ENCODE results near the gene ADRB1.

Gene ADRB1

DNA sequence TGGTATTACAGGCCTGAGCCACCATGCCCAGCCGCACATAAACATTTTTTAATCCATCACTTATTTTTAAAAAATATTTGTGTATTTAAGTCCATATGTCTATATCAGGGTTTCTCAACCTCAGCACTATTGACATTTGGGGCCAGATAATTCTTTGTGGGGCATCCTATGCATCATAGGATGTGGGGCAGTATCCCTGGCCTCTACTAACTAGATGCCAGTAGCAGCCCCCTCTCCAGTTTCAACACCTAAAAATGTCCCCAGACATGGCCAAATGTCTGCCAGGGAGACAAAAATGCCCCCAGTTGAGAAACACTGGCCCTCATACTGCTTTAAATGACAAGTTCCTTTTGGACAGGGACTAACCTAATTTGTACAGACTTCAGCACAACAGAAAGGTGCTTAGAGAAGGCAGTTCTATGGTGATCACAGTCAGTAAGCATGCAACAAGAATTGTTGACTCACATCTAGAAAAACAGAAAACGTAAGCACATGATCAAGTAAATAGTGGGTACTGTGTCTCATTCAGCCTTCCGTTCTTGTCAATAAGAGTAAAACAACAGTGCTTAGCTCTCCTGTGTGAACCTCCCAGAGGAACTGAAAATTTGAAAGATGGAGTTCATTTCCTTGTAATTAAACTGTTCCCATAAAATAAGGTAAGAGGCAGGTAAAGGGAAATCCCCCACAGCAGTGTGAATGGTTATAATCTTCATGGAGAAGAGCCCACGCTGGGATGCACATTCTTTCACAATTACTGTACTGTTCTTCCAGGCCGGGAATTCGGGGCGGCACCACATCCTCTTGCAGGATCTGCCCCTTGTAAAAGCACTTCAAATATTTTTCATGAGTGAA, 17.3 kb upstream of the ADRB1 start:
- FAIRE-seq (no peak), DNase-seq (ENCODE audit: insufficient read length, low spot score) (no peak)
- TF ChIP-seq, protein P1, sequence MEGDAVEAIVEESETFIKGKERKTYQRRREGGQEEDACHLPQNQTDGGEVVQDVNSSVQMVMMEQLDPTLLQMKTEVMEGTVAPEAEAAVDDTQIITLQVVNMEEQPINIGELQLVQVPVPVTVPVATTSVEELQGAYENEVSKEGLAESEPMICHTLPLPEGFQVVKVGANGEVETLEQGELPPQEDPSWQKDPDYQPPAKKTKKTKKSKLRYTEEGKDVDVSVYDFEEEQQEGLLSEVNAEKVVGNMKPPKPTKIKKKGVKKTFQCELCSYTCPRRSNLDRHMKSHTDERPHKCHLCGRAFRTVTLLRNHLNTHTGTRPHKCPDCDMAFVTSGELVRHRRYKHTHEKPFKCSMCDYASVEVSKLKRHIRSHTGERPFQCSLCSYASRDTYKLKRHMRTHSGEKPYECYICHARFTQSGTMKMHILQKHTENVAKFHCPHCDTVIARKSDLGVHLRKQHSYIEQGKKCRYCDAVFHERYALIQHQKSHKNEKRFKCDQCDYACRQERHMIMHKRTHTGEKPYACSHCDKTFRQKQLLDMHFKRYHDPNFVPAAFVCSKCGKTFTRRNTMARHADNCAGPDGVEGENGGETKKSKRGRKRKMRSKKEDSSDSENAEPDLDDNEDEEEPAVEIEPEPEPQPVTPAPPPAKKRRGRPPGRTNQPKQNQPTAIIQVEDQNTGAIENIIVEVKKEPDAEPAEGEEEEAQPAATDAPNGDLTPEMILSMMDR (IDR thresholded peaks at IDR 0.05; ENCODE audit: insufficient read depth, missing control alignments) = no peak

DNA sequence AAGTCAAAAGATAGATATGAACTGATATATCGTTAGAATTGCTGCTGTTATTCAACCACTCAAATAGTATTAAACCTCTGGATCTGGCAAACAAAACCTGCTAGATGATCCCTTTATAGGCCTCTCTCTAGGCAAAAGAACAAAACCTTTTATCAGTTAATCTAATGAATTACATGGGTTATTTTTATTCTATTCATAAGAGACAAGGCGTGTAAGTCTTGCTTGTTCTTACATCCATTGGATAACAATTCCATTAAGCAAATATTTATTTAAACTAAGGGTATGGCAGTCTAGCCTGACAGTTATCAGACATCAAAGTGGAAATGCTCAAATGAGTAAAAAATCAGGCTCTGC, 16.6 kb upstream of the ADRB1 start:
- no peak for DNase-seq (ENCODE audit: insufficient read length, low spot score)
- TF ChIP-seq, protein P1 (IDR thresholded peaks at IDR 0.05; ENCODE audit: insufficient read depth, missing control alignments) = no peak
- FAIRE-seq = no peak

DNA sequence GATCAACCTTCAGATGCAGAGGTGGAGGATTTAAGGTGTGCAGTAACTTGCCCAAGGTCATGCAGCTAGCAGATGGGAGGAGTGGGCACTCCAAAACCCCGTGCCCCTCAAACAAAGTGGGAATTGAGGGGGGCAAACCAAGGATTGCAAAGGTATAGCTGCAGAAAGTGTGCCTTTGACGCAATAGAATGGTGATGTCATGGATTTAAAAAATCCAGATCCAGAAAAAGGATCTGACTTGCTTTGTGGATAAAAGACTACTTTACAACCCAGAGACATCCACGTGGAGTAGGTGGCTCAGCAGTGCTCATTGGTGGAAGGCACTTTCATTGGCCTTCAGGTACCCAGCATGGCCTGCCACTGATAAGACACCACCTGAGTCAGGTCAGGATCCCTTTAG, 15.7 kb upstream of the ADRB1 start:
- FAIRE-seq (no peak), DNase-seq (ENCODE audit: insufficient read length, low spot score) (no peak)
- TF ChIP-seq, protein P1 (IDR thresholded peaks at IDR 0.05; ENCODE audit: insufficient read depth, missing control alignments) = no peak

DNA sequence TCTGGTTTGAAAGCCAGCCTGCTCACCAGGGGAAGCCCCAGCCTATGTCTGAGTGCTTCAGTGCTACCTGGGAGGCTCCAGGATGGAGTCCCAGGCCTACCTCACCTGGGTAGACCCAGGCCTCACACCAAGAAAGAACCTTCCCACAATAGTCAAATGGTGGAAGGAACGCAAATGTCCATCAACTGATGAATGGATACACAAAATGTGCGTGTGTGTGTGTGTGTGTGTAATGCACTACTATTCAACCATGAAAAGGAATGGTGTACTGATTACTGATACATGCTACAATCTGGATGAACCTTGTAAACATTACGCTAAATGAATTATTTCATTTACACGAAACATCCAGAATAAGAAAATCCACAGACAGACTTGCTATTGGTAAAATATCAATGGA, 15.2 kb upstream of the ADRB1 start:
- TF ChIP-seq, protein P1 (IDR thresholded peaks at IDR 0.05; ENCODE audit: insufficient read depth, missing control alignments) = no peak
- DNase-seq (ENCODE audit: insufficient read length, low spot score) (no peak), FAIRE-seq (no peak)

DNA sequence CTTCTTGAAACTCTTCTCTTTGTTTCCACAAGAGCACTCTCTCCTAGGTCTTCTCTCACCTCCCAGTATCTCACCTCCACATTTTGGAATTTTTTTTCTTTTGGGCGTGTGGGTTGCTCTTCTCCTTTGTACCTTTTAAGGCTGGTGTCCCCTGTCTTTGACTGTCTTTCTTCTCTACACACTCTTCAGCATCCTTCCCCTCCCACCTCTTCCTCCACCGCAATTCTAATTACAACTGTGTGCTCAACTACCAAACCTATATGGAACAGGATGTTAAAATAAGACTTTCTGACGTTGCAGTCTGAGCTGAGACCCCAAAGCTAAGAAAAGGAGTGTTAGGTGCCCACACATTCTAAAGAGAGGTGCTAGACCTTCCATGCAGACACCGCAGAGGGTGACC, 14.0 kb upstream of the ADRB1 start:
- TF ChIP-seq, protein P1 (IDR thresholded peaks at IDR 0.05; ENCODE audit: insufficient read depth, missing control alignments) = no peak
- DNase-seq (ENCODE audit: insufficient read length, low spot score) (no peak), FAIRE-seq (no peak)

DNA sequence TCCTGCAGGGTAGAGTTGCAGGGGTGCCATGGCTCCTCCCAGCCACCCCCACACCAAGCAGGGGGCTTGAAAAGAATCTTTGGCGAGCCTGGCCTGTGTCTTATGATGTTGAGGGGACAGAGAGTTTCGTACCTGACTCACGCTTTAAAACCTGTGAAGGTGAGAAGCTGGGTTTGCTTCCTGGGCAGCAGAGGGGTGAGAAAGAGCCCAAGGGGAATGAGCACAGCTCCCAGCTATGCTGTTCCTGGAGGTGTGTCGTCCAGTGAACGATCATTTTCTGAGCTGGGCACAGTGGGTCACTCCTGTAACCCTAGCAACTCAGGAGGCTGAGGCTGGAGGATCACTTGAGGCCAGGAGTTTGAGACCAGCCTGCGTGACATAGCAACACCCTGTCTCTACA, 13.5 kb upstream of the ADRB1 start:
- TF ChIP-seq, protein P1 (IDR thresholded peaks at IDR 0.05; ENCODE audit: insufficient read depth, missing control alignments) = no peak
- no peak for DNase-seq (ENCODE audit: insufficient read length, low spot score)
- FAIRE-seq = no peak

All from D721Med (cell line).